HepG2 (cell line): ENCODE results near the gene RPL27A. TPM values are rescaled to one million over a fixed set of nuclear protein-coding genes. Genes with fewer than 3 reads are reported as not detected.

Experiments used
- ARHGAP35 ChIP-seq: sonication (generic); formaldehyde crosslinking; IDR thresholded peaks from 2 replicates; pipeline ENCODE4 v1.9.0; 2022; ENCODE audit warnings: mild to moderate bottlenecking, inconsistent platforms, moderate library complexity, missing genetic modification reagents, borderline replicate concordance
- BRD4 ChIP-seq: sonication (generic); formaldehyde crosslinking; IDR thresholded peaks from 2 replicates; pipeline ENCODE4 v1.4.0; 2020; ENCODE audit warnings: missing genetic modification reagents
- CHD2 ChIP-seq: IDR thresholded peaks from 2 replicates; pipeline ENCODE4 v1.6.1; 2011; ENCODE audit warnings: low read depth, low read length, improper control_type of control experiment
- FLYWCH1 ChIP-seq: sonication (generic); formaldehyde crosslinking; IDR thresholded peaks from 2 replicates; pipeline ENCODE4 v1.8.1; 2023; ENCODE audit warnings: mild to moderate bottlenecking, missing genetic modification reagents
- HOXD1 ChIP-seq: sonication (generic); formaldehyde crosslinking; IDR thresholded peaks from 2 replicates; pipeline ENCODE4 v1.5.0; 2020; ENCODE audit warnings: missing genetic modification reagents
- MTA1 ChIP-seq: sonication (generic); formaldehyde crosslinking; IDR thresholded peaks from 2 replicates; pipeline ENCODE4 v1.4.0; 2020; ENCODE audit warnings: missing genetic modification reagents, mild to moderate bottlenecking, borderline replicate concordance
- NCOA2 ChIP-seq: sonication (generic); formaldehyde crosslinking; IDR thresholded peaks from 2 replicates; pipeline ENCODE4 v1.8.0; 2022; ENCODE audit warnings: inconsistent platforms
- PPARG ChIP-seq: conservative IDR thresholded peaks from 2 replicates; pipeline ENCODE4 v1.6.1; 2016; ENCODE audit warnings: missing biosample characterization, missing genetic modification reagents
- PRDM15 ChIP-seq: sonication (generic); formaldehyde crosslinking; IDR thresholded peaks from 2 replicates; pipeline ENCODE4 v1.4.0; 2020; ENCODE audit warnings: missing genetic modification reagents
- RAD51 ChIP-seq: fragments of 450-650 bp; IDR thresholded peaks from 2 replicates; pipeline ENCODE4 v1.6.1; 2016; ENCODE audit warnings: borderline replicate concordance
- RXRB ChIP-seq: IDR thresholded peaks from 2 replicates; pipeline ENCODE4 v1.6.1; 2016; ENCODE audit warnings: borderline replicate concordance, missing genetic modification reagents, missing compliant biosample characterization
- SALL1 ChIP-seq: sonication (generic); formaldehyde crosslinking; IDR thresholded peaks from 2 replicates; pipeline ENCODE4 v1.8.0; 2022; ENCODE audit warnings: mild to moderate bottlenecking, missing genetic modification reagents
- STAG1 ChIP-seq: sonication (generic); formaldehyde crosslinking; IDR thresholded peaks from 2 replicates; pipeline ENCODE4 v1.4.0; 2020; ENCODE audit warnings: missing genetic modification reagents
- THAP9 ChIP-seq: sonication (generic); formaldehyde crosslinking; IDR thresholded peaks from 2 replicates; pipeline ENCODE4; 2020; ENCODE audit warnings: missing genetic modification reagents, mild to moderate bottlenecking, borderline replicate concordance
- TMF1 ChIP-seq: sonication (generic); formaldehyde crosslinking; IDR thresholded peaks from 2 replicates; pipeline ENCODE4 v1.8.1; 2022; ENCODE audit warnings: low read depth, missing genetic modification reagents
- U2AF1 ChIP-seq: fragments of 200-400 bp; formaldehyde crosslinking; optimal IDR thresholded peaks from 2 replicates; pipeline ENCODE3; 2017; ENCODE audit warnings: mild to moderate bottlenecking, low read depth, low read length
- ZBTB7B ChIP-seq: sonication (generic); formaldehyde crosslinking; IDR thresholded peaks from 2 replicates; pipeline ENCODE4 v1.4.0; 2020; ENCODE audit warnings: missing genetic modification reagents
- ZNF205 ChIP-seq: IDR thresholded peaks from 2 replicates; pipeline ENCODE4 v1.6.1; 2018; ENCODE audit warnings: missing biosample characterization, missing genetic modification reagents
- ZNF607 ChIP-seq: sonication (generic); formaldehyde crosslinking; IDR thresholded peaks from 2 replicates; pipeline ENCODE4 v1.5.1; 2020; ENCODE audit warnings: missing genetic modification reagents, mild to moderate bottlenecking, borderline replicate concordance
- ZNF672 ChIP-seq: sonication (generic); formaldehyde crosslinking; IDR thresholded peaks from 2 replicates; pipeline ENCODE4 v1.8.1; 2022; ENCODE audit warnings: missing genetic modification reagents
- polyA plus RNA-seq, 8 experiments: library from polyadenylated mRNA; depleted of rRNA in 3 of 8; stranded (reverse) in 7 of 8; unstranded in 1 of 8; fragments of >200 nt; fragmentation: Illumina TruSeq in 4 of 8; extraction: Trizol in 4 of 8; gene quantifications; 2 replicates each; pipeline versions ENCODE4 v1.2.1 to v1.2.3, GENCODE V29; 2011 to 2016; ENCODE audit warnings: low read depth in 4 of 8, missing spikeins in 1 of 8, mixed read lengths in 1 of 8; ENCODE audit not compliant: insufficient read depth in 1 of 8
- total RNA-seq, 5 experiments: library from RNA; depleted of rRNA; stranded (reverse); fragments of >200 nt; fragmentation: Illumina TruSeq; extraction: Trizol; gene quantifications; 2 replicates each; pipeline ENCODE4 v1.2.3, GENCODE V29; 2016; ENCODE audit warnings: low read depth in 1 of 5
- TF ChIP-seq, protein P1 (sequence below): sonication (generic); formaldehyde crosslinking; IDR thresholded peaks from 2 replicates; pipeline ENCODE4 v1.4.0; 2020; ENCODE audit warnings: missing genetic modification reagents, borderline replicate concordance
- TF ChIP-seq, protein P2 (sequence below): sonication (generic); formaldehyde crosslinking; IDR thresholded peaks from 2 replicates; pipeline ENCODE4 v1.8.0; 2023; ENCODE audit warnings: mild to moderate bottlenecking, missing genetic modification reagents

The RPL27A gene
- total and polyA plus RNA-seq, 2 of the 13 experiments (the other 11 are each of a cell fraction or from before 2014, with no cell fraction given), result 1,531 to 2,153 TPM

- TF ChIP-seq ZNF672 (CRISPR knock-in tag) (no peak), ZNF607 (CRISPR knock-in tag) (no peak), THAP9 (CRISPR knock-in tag) (no peak), HOXD1 (CRISPR knock-in tag) (no peak), ZNF205 (CRISPR knock-in tag) (no peak), RXRB (CRISPR knock-in tag) (peak; percentile 13; the same call in 1 of the 2 replicates), ZBTB7B (CRISPR knock-in tag) (no peak), PPARG (no peak), RAD51 (no peak), BRD4 (CRISPR knock-in tag) (no peak), SALL1 (CRISPR knock-in tag) (no peak), NCOA2 (CRISPR knock-in tag) (peak; percentile 47; the same call in 1 of the 2 replicates), MTA1 (no peak), FLYWCH1 (CRISPR knock-in tag) (no peak), ARHGAP35 (CRISPR knock-in tag) (no peak), TMF1 (CRISPR knock-in tag) (no peak), STAG1 (CRISPR knock-in tag) (no peak), PRDM15 (CRISPR knock-in tag) (no peak), U2AF1 (no peak), CHD2 (no peak)
- TF ChIP-seq, protein P1, sequence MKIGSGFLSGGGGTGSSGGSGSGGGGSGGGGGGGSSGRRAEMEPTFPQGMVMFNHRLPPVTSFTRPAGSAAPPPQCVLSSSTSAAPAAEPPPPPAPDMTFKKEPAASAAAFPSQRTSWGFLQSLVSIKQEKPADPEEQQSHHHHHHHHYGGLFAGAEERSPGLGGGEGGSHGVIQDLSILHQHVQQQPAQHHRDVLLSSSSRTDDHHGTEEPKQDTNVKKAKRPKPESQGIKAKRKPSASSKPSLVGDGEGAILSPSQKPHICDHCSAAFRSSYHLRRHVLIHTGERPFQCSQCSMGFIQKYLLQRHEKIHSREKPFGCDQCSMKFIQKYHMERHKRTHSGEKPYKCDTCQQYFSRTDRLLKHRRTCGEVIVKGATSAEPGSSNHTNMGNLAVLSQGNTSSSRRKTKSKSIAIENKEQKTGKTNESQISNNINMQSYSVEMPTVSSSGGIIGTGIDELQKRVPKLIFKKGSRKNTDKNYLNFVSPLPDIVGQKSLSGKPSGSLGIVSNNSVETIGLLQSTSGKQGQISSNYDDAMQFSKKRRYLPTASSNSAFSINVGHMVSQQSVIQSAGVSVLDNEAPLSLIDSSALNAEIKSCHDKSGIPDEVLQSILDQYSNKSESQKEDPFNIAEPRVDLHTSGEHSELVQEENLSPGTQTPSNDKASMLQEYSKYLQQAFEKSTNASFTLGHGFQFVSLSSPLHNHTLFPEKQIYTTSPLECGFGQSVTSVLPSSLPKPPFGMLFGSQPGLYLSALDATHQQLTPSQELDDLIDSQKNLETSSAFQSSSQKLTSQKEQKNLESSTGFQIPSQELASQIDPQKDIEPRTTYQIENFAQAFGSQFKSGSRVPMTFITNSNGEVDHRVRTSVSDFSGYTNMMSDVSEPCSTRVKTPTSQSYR (CRISPR knock-in tag), result peak; percentile 16; the same call in 1 of the 2 replicates
- TF ChIP-seq, protein P2, sequence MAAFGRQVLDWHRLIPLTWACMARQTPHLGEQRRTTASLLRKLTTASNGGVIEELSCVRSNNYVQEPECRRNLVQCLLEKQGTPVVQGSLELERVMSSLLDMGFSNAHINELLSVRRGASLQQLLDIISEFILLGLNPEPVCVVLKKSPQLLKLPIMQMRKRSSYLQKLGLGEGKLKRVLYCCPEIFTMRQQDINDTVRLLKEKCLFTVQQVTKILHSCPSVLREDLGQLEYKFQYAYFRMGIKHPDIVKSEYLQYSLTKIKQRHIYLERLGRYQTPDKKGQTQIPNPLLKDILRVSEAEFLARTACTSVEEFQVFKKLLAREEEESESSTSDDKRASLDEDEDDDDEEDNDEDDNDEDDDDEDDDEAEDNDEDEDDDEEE, result no peak
Observed at GRCh38 chr11:8698379-8698851, 15.8 kb downstream of the RPL27A start (continued).
